B cell (primary cell): ENCODE results near the gene NOL4L. TPM values are rescaled to one million over a fixed set of nuclear protein-coding genes. Genes with fewer than 3 reads are reported as not detected.

Experiments
- ATAC-seq: fragments of 200-7000 bp; cut with Tn5 transposase; one replicate; pipeline ENCODE4 v1.10.0; 2021; ENCODE audit warnings: low read depth, mild to moderate bottlenecking, moderate number of reproducible peaks, moderate library complexity
- CTCF ChIA-PET: fragments of 350-600 bp; sonication (Branson Sonifier 250); formaldehyde crosslinking; loops from one replicate; lab custom pipeline; 2021; ENCODE audit warnings: antibody characterized with exemption, inconsistent platforms; lab: Charles Lee
- POLR2A ChIA-PET: fragments of 350-600 bp; sonication (Branson Sonifier 250); formaldehyde crosslinking; loops from one replicate; lab custom pipeline; 2021; ENCODE audit warnings: antibody characterized with exemption; lab: Charles Lee
- DNase-seq: peaks from one replicate; pipeline ENCODE4 v3.0.0; 2013
- H2AFZ ChIP-seq: 2 replicates; pipeline ENCODE4 v1.6.1; 2012; ENCODE audit warnings: mild to moderate bottlenecking, low read depth, low read length; ENCODE audit not compliant: insufficient read depth, poor library complexity, severe bottlenecking
- H3K27ac ChIP-seq, 2 donors: 1 replicate in 1 of 2; 2 replicates in 1 of 2; pipeline ENCODE4 v1.5.1; 2012 to 2013; ENCODE audit warnings: low read length in 2 of 2, mild to moderate bottlenecking in 2 of 2, moderate library complexity in 1 of 2
- H3K27me3 ChIP-seq, 4 experiments: fragments of 200-600 bp in 1 of 4; sonication (generic) in 1 of 4; replicated peaks in 1 of 4; 1 replicate in 2 of 4; 2 replicates in 2 of 4; pipeline versions ENCODE4 v1.6.1 to v1.7.0; 2013 to 2016; ENCODE audit warnings: low read length in 3 of 4, mild to moderate bottlenecking in 2 of 4, mixed read lengths in 1 of 4, moderate library complexity in 1 of 4; ENCODE audit not compliant: insufficient read depth in 4 of 4, control insufficient read depth in 3 of 4; ENCODE audit errors: control extremely low read depth in 1 of 4
- H3K36me3 ChIP-seq, 2 experiments: replicated peaks in 1 of 2; 1 replicate in 1 of 2; 2 replicates in 1 of 2; pipeline versions ENCODE4 v1.6.1 to v1.7.1; 2013; ENCODE audit warnings: low read length in 1 of 2; ENCODE audit not compliant: insufficient read depth in 2 of 2, control insufficient read depth in 1 of 2; ENCODE audit errors: control extremely low read depth in 1 of 2, extremely low read depth in 1 of 2
- H3K4me1 ChIP-seq, 2 donors: fragments of 200-600 bp in 1 of 2; sonication (generic) in 1 of 2; 1 replicate in 1 of 2; 2 replicates in 1 of 2; pipeline versions ENCODE4 v1.5.1 to v1.6.1; 2013 to 2017; ENCODE audit warnings: low read length in 2 of 2; ENCODE audit not compliant: control insufficient read depth in 2 of 2, insufficient read depth in 2 of 2
- H3K4me2 ChIP-seq: replicated peaks from 2 replicates; pipeline ENCODE3; 2012; ENCODE audit warnings: mild to moderate bottlenecking, low read depth, low read length; ENCODE audit not compliant: poor library complexity, severe bottlenecking
- H3K4me3 ChIP-seq, 5 experiments: fragments of 200-600 bp in 1 of 5; sonication (generic) in 1 of 5; 1 replicate in 3 of 5; 2 replicates in 2 of 5; pipeline versions ENCODE4 v1.5.1 to v1.7.0; 2011 to 2016; ENCODE audit warnings: low read length in 4 of 5, mild to moderate bottlenecking in 4 of 5, low read depth in 2 of 5, control low read depth in 1 of 5, moderate library complexity in 1 of 5; ENCODE audit not compliant: insufficient read depth in 1 of 5; ENCODE audit errors: control extremely low read depth in 1 of 5, extremely low read depth in 1 of 5
- H3K79me2 ChIP-seq: fragments of 200-600 bp; sonication (generic); one replicate; pipeline ENCODE4 v1.6.0; 2016; ENCODE audit warnings: low read length; ENCODE audit not compliant: control insufficient read depth, insufficient read depth
- H3K9ac ChIP-seq: fragments of 200-600 bp; sonication (generic); 2 replicates; pipeline ENCODE4 v1.6.1; 2017; ENCODE audit warnings: mild to moderate bottlenecking, low read length, moderate library complexity
- H3K9me3 ChIP-seq, 3 donors: one replicate each; pipeline versions ENCODE4 v1.6.1 to v1.7.1; 2013; ENCODE audit warnings: low read length in 2 of 3; ENCODE audit not compliant: control insufficient read depth in 2 of 3, insufficient read depth in 1 of 3; ENCODE audit errors: control extremely low read depth in 1 of 3
- H4K20me1 ChIP-seq: 2 replicates; pipeline ENCODE4 v1.6.0; 2012; ENCODE audit warnings: mild to moderate bottlenecking, low read length; ENCODE audit not compliant: insufficient read depth, control insufficient read depth, poor library complexity, severe bottlenecking
- H3K27ac Mint-ChIP-seq: one replicate; pipeline ENCODE4 v1.8.0; 2021; ENCODE audit warnings: mixed read lengths
- H3K27me3 Mint-ChIP-seq: one replicate; pipeline ENCODE4 v1.8.0; 2021; ENCODE audit warnings: mixed read lengths
- H3K4me1 Mint-ChIP-seq: one replicate; pipeline ENCODE4 v1.8.0; 2021; ENCODE audit warnings: mixed read lengths
- H3K4me3 Mint-ChIP-seq: one replicate; pipeline ENCODE4 v1.8.0; 2021; ENCODE audit warnings: mixed read lengths
- H3K9me3 Mint-ChIP-seq: one replicate; pipeline ENCODE4 v1.8.0; 2022; ENCODE audit warnings: mixed read lengths; ENCODE audit not compliant: insufficient read depth
- CTCF ChIP-seq: fragments of 200-600 bp; IDR thresholded peaks from one replicate; pipeline ENCODE4 v1.8.0; 2022; ENCODE audit warnings: antibody characterized with exemption, mild to moderate bottlenecking
- EZH2 ChIP-seq: IDR thresholded peaks from 2 replicates; pipeline ENCODE4 v1.6.1; 2012; ENCODE audit warnings: borderline replicate concordance, low read depth, mild to moderate bottlenecking, moderate library complexity, low read length; ENCODE audit not compliant: insufficient read depth, poor library complexity, severe bottlenecking
- WGBS: methylation state at CpG from one replicate; pipeline ENCODE4 v1.1.5; 2013; ENCODE audit warnings: missing lambda C conversion rate; ENCODE audit not compliant: insufficient coverage; 5-methylcytosine and 5-hydroxymethylcytosine counted together
- intact Hi-C: fragments of 100-400 bp; cut with micrococcal nuclease; formaldehyde crosslinking; loops from one replicate; pipeline ENCODE4 v1.10.0; 2022
- polyA plus RNA-seq: library from polyadenylated mRNA; depleted of rRNA; stranded (reverse); fragments of >200 nt; gene quantifications from 2 replicates; pipeline ENCODE4 v1.2.3, GENCODE V29; 2012
- total RNA-seq, 2 donors: library from RNA; stranded (reverse); fragments of 120-200 nt in 1 of 2; gene quantifications; 1 replicate in 1 of 2; 2 replicates in 1 of 2; pipeline versions ENCODE4 v1.2.3 to v1.2.4, GENCODE V29; 2013 to 2022

NOL4L gene
- total and polyA plus RNA-seq, 2 donors (not counting 1 experiment from before 2014, with no cell fraction given): 6.5 to 7.9 TPM

- Mint-ChIP-seq H3K27me3 (no peaks in the 10 kb centered on the region), H3K9me3 (no peaks in the 10 kb centered on the region), H3K4me3 (peak overlapping the region; percentile 99), H3K27ac (peak overlapping the region; percentile 98), H3K4me1 (peaks cover 58% of the 10 kb centered on the region)
- CTCF ChIA-PET: interaction anchor here (1.0 to 9.0 kb wide), 2 partner anchors 15 to 51 kb away, joined by 3 to 99 read pairs; no protein-coding TSS in a partner anchor
- Histone ChIP-seq H3K4me1 (peaks cover 58 to 68% of the 10 kb centered on the region in 2 donors), H3K79me2 (peaks cover 12% of the 10 kb centered on the region), H2AFZ (peak overlapping the region; percentile 72), H3K4me3 (peak overlapping the region; percentile 44 to 79 (median 63)), H4K20me1 (no peaks in the 10 kb centered on the region), H3K36me3 (no peaks in the 10 kb centered on the region), H3K9ac (peak overlapping the region; percentile 80), H3K27me3 (no peaks in the 10 kb centered on the region), H3K27ac (peak overlapping the region; percentile 81 to 86), H3K9me3 (no peaks in the 10 kb centered on the region), H3K4me2 (peak overlapping the region; percentile 91)
- POLR2A ChIA-PET: interaction anchor here (0.6 to 2.0 kb wide), 4 partner anchors 9 to 1087 kb away, joined by 4 to 7 read pairs (median 5); no protein-coding TSS in a partner anchor
- under 1% methylated on average over 62 of the region's 62 CpGs for WGBS
- intact Hi-C loops: loop anchor here (1.0 to 5.0 kb wide), 5 partner anchors 45 to 285 kb away; partner anchors contain the start of gene ASXL1
- DNase-seq: peak; percentile 78
- peak; percentile 32 for ATAC-seq
- no peak for TF ChIP-seq CTCF
- no peak for TF ChIP-seq EZH2
Observed at GRCh38 chr20:32536851-32537656, 48.1 kb downstream of the NOL4L start.
